Stimulated activated CD8-positive, alpha-beta memory T cell treated with anti-CD3 and anti-CD28 coated beads, Interleukin-15, amount 100 ng/mL, for 48 hours (primary cell): Measurements from ENCODE around the gene MAPK10.

Source experiments
- DNase-seq, 2 donors: peaks; one replicate each; pipeline ENCODE4 v3.0.0-alpha.2; 2020; ENCODE audit warnings: low read depth in 2 of 2

MAPK10 gene

GRCh38 chr4:86278126-86278525 is 81.7 kb downstream of the MAPK10 start:
- no peak for DNase-seq

GRCh38 chr4:86274642-86275041 is 85.2 kb downstream of the MAPK10 start:
- no peak for DNase-seq

GRCh38 chr4:86272669-86273068 is 87.2 kb downstream of the MAPK10 start:
- no peak for DNase-seq

GRCh38 chr4:86271057-86271456 is 88.8 kb downstream of the MAPK10 start:
- DNase-seq, result no peak

DNA sequence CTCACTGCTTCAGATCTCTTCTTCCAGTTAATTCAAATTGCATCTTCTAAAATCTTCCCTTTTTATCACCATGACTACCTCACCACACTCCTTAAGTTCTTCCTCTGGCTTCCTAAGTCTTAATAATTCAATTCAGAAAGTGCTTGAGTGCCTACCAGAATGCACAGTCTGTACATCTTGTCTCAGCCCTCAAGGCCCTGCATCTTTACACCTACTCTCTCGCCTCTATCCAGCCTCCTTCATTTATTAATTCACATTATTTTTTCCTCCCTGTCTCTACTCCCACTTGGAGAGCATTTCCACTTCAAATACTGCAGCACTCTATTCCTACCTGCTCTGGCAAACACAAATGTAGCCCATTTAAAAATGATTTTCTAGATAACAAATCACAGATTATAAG is 90.5 kb downstream of the MAPK10 start:
- no peak for DNase-seq

DNA sequence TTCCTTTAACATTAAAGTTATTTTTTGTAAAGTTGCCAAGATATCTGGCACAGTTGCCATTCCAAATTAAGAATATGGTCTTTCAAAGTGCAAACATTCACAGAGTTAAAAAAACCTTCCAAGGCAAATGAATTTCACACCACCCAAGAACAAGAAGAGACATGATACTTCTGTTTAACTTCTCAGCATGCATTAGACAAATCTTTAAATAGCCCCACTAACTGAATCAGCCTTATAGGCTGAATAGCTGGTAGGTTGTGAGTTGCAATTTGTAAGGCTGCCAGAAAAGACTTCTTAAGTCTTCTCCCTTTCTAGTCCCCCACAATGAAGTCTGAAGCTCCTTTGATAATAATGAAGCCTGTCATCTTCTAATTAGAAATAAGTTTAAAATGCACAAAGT is 95.6 kb downstream of the MAPK10 start:
- no peak for DNase-seq

DNA sequence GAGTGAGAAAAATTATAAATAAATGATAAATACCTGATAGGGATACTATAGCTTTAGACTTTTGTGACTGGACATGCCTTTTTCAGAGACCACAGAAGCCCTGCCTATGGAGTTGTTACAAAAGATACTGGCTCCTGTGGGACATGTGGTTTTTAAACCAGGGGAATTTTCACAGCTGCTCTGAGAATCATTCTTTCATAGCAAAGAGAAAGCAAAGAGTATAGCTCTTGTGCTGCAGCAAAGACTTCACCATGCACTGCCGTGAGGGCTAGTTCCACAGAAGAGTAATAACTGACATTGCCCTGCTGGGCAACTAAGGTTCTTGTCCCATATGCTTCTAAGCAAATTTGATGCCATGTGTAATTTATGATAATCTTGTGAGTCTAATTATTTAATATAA is 98.2 kb downstream of the MAPK10 start:
- DNase-seq, result no peak

DNA sequence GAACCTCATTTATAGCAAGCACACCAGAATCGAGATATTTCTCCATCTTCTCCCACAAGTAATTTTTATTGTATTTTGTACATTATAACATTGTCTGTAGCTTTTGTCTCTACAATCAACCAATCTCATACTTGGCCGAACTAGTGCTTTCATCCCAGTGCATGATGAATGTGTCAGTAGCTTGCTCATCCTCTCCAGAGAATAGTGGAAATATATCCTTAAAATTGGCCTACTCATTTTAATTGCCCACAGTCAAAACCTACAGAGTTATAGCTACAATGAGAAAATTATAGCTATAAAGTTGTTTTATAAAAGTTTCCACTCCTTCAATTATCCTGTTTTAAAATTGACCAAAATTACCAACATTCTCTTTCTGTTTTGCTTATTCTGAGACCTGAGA is 103.8 kb downstream of the MAPK10 start:
- DNase-seq, result no peak

DNA sequence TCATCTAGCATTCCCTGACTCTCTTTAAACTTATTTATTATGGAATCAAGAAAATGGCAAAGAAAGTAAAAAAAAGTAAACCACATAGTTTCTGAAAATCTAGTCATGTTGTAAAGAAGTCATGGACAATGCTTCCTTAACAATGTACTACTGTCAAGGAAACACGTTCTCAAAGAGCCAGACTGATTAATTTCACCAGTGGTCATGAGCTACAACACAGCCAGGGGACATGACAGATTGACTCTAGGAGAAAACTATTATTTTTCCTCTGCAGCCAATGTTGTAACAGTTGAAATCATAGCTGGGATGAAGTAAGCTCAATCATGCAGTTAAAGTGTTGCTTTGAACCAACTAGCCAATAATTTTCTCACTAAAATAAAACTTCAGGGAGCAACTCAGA is 109.2 kb downstream of the MAPK10 start:
- DNase-seq, result no peak

DNA sequence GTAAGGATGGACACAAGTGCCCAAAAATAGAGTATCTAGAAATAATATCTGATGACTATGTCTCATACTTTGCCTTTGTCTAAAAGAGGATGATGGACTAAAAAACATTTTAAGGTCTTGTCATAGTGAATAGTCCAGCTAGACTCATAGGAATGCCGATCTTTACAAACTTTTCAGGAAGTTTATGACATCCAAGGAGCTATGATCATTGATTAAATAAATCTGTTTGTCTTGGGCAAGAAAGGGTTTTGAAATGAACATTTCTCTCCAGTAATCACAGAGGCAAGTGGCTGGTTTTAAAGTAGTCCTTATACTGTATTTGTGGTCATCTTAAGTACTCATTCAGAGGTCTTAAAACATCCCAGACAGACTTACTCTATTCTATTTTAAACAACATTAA is 109.8 kb downstream of the MAPK10 start:
- DNase-seq, result no peak

GRCh38 chr4:86249074-86249473 is 110.8 kb downstream of the MAPK10 start:
- DNase-seq, result no peak

- DNase-seq, result no peak
Measured at GRCh38 chr4:86247906-86248305, 111.9 kb downstream of the MAPK10 start.

DNA sequence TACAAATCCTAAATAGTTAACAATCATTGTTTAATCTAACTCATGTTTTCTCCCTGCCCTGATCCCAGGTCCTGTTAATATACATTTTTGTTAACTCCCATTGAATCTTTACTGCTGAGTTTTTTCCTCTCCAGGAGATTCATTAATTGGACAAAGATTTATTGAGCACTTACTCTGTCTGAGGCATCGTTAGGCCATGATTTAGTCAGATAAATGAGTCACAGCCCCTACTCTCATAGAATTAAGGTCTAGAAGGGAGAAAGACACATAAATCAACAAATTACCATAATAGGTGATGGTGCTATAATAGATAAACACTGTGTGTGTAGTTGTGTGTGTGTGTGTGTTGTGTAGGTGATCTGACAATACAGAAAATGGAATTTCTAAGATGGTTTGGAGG is 112.5 kb downstream of the MAPK10 start:
- DNase-seq, result no peak

- DNase-seq, result no peak
Measured at GRCh38 chr4:86243750-86244149, 116.1 kb downstream of the MAPK10 start.

DNA sequence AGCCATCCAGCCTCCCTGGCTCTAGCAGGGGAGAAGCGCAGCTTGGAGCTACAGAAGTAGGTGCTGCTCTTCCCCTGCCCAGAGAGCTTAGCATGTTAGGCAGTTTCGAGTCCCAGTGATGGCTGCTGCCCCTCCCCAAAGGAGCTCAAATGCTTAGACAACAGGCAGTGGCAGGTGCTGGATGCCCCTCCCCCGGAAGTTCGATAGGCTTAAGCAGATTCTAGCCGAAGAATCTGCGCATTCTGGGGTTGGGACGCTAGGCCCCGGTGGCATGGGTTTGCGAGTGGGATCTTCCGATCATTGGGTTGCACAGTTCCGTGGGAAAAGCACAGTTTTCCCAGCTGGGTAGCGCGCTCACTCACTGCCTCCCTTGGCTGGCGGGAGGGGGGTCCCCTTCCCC is 117.2 kb downstream of the MAPK10 start:
- no peak for DNase-seq

- DNase-seq, result no peak
Measured at GRCh38 chr4:86235549-86235948, 124.3 kb downstream of the MAPK10 start.

DNA sequence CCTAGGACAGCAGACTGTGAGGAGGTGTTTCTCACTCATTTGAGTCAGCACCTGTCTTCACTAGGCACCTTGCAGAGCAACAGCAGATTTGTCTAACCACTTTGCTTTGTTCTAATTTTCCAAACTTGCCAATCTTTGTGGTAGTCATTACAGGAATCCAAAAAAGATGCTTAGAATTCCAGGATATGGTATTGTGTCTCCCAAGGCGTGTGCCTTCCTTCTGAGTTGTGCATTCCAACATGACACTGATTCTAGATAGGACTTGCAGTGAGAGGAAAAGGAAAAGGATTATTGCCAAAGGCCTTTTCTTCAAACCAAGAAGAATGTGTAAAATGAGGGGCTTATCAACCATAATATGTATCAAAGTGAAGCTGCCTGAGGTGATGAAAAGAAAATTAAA is 126.2 kb downstream of the MAPK10 start:
- DNase-seq, result no peak

GRCh38 chr4:86233090-86233489 is 126.8 kb downstream of the MAPK10 start:
- no peak for DNase-seq

GRCh38 chr4:86223472-86223871 is 136.4 kb downstream of the MAPK10 start:
- DNase-seq, result no peak

GRCh38 chr4:86221002-86221401 is 138.9 kb downstream of the MAPK10 start:
- no peak for DNase-seq

GRCh38 chr4:86220121-86220520 is 139.7 kb downstream of the MAPK10 start:
- DNase-seq, result no peak

DNA sequence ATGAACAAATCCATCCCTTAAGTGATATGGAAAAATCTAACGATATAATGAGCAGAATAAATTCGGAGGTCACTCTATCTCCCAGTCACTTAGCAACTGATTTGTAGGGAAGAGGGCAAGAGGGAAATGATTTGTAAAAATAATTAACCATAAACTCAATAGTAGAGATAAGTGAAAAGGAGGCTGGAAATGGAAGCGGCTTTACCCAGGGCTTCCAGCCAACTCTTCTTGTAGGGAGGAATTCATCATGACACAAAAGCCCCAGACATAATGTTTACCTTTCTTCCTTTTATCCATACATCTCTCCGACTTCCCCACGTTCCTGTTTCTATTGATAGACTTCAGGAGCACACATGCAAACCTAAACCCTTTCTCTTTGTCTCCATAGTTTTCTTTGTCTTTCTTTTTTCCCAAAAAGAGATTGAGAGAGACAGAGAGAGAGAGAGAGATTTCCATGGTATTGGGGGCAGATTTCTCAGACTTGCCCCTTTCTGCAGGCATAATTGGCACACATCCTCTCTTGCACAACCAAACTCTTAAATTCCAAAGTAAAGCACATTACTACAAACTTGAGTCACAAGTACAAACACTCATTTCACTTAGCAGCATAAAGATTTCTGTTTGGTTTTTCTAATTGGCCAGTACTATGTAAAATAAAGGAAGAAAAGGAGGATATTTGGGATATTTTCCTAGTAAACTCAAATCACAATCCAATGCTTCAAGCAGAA is 140.9 kb downstream of the MAPK10 start:
- DNase-seq, result no peak

- no peak for DNase-seq
Measured at GRCh38 chr4:86203176-86203575, 156.7 kb downstream of the MAPK10 start.

DNA sequence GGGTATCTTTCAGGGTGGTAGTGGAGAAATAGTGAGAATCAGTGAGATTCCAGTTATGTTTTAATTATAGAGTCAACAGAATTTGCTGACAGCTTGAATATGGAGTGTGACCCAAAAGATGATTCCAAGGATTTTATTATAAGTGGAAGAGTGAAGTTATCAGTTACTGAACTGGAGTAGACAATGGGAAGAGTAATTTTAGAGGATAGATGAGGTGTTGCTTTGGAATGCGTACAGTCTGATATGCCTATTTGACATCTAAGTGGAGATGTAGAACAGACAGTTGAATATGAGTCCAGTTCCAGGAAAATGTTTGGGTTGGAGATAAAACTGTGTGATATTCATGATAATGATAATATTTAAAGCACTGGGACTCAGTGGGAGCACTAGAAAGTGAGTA is 174.2 kb downstream of the MAPK10 start:
- DNase-seq, result no peak
